KG1 (cell line): Measurements from ENCODE around the gene PUS1.

Experiments used
- DNase-seq: peaks from one replicate; lab custom pipeline; 2025; lab: John Stamatoyannopoulos, UW

PUS1 gene

GRCh38 chr12:131915823-131916222, 13.3 kb upstream of the PUS1 start:
- no peak for DNase-seq

GRCh38 chr12:131916306-131917138, 12.6 kb upstream of the PUS1 start:
- DNase-seq: no peak

GRCh38 chr12:131917139-131917710, 11.9 kb upstream of the PUS1 start:
- DNase-seq: no peak

GRCh38 chr12:131917711-131918306, 11.3 kb upstream of the PUS1 start:
- DNase-seq: no peak

- DNase-seq: no peak
Observed at GRCh38 chr12:131918311-131919050, 10.6 kb upstream of the PUS1 start.

GRCh38 chr12:131919051-131919347, 10.1 kb upstream of the PUS1 start:
- no peak for DNase-seq

- no peak for DNase-seq
Observed at GRCh38 chr12:131919366-131920156, 9.5 kb upstream of the PUS1 start.

GRCh38 chr12:131920157-131920508, 8.9 kb upstream of the PUS1 start:
- no peak for DNase-seq

GRCh38 chr12:131920902-131921840, 7.9 kb upstream of the PUS1 start:
- DNase-seq: no peak

- DNase-seq: no peak
Observed at GRCh38 chr12:131921866-131922769, 7.0 kb upstream of the PUS1 start.

- DNase-seq: no peak
Observed at GRCh38 chr12:131922772-131923171, 6.3 kb upstream of the PUS1 start.

- no peak for DNase-seq
Observed at GRCh38 chr12:131923260-131923659, 5.8 kb upstream of the PUS1 start.

GRCh38 chr12:131927110-131928079, 1.7 kb upstream of the PUS1 start:
- DNase-seq: no peak

GRCh38 chr12:131928080-131928710, 881 bp upstream of the PUS1 start:
- DNase-seq: no peak

- DNase-seq: no peak
Observed at GRCh38 chr12:131929581-131930456, 743 bp downstream of the PUS1 start.

- no peak for DNase-seq
Observed at GRCh38 chr12:131930510-131930909, 1.4 kb downstream of the PUS1 start.

- no peak for DNase-seq
Observed at GRCh38 chr12:131933387-131933786, 4.3 kb downstream of the PUS1 start.
